DMS 273 treated with DMSO at 0.1 percent for 48 hours (cell line): ENCODE data around the gene CHN2.
"Not testable (repeated sequence)": the region's sequence is repeated elsewhere in the genome, so short reads cannot be mapped to it uniquely, and the experiment has no call there.

Experiments used
- DNase-seq: peaks from one replicate; lab custom pipeline; 2025; lab: John Stamatoyannopoulos, UW

The CHN2 gene

DNA sequence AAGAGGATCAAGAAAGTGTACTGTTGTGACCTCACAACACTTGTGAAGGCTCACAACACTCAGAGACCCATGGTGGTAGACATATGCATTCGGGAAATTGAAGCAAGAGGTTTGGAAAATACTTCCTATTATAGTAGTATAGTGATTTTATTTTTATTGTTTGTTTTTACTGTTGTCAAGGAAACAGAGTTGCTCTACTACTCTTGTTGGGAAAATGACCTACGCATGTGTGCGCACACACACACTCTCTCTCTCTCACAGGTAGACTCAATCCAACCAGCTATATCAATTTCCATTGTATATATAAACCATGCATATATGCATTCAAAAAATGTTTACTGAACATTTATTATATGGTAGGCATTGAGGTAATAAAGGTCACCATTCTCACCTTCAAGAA is 305.4 kb downstream of the CHN2 start:
- no peak for DNase-seq

DNA sequence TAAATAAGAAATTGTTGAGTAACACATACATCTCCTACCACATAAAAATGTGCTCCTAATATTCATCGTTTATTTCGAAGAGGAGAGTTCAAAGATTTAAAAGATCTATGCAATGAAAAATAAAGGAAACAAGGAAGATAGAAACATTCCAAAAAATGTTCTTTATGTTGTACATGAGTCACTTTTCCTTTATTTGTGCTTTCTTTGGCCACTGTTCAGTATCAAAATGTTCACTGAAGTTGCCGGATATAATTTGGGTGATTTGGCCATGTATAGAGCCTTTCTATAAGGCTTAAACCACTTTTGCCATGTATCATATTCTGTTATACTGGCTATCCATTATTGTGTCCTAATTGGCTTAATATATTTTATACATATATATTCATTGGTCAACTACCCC is 306.1 kb downstream of the CHN2 start:
- no peak for DNase-seq

DNA sequence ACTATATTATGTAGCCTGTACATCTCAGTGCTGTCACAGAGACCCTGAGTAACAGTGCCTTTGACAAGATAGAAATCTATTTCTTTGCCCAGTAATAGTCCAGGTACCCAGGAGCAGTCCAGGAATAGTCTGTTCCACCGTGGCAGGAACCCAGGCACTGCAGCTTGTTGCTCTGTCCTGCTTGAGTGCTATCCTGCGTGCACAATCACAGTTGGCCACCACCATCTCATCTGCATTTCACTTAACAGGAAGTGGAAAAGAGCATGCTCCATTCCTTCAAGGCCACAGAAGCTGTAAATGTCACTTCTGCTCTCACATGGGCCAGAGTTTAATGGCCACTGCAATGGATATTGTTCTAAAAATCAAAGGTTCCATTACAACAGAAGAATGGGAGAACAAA is 307.6 kb downstream of the CHN2 start:
- no peak for DNase-seq

DNA sequence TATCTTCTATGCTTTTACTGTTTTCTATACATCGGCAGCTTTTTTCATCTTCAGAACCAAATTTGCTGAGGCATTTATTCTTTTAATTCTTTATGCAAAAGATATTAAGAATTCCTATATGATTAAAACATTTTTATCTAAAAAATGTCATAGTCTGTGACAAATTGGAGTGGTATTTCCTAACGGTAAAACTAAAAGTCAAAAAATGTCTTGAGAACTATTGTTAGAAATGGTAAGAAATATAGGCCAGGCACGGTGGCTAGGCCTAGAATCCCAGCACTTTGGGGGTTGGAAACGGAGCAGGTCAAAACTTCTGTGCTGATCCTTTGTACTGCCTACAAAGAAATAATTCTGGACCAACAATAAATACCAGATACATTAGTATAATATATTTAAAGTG is 311.4 kb downstream of the CHN2 start:
- no peak for DNase-seq

DNA sequence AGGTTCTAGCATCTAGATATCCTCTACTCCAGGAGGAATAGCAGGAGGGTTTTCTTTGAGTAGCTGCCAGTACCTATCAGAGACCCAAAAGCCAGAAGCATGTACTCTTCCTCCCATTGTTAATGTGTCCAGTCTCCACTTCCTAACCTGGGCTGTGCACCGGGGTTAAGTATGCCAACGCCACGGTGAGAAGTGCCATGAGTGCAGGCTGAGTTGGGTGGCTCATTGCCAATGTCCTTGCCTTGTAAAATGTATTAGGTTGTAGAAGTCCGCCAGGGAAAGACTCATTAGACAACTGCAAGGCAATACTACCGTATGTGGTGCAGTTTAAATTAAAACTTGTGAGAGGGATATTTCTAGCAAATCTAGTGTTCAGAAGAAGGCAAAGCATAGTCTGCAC is 314.0 kb downstream of the CHN2 start:
- DNase-seq: no peak

DNA sequence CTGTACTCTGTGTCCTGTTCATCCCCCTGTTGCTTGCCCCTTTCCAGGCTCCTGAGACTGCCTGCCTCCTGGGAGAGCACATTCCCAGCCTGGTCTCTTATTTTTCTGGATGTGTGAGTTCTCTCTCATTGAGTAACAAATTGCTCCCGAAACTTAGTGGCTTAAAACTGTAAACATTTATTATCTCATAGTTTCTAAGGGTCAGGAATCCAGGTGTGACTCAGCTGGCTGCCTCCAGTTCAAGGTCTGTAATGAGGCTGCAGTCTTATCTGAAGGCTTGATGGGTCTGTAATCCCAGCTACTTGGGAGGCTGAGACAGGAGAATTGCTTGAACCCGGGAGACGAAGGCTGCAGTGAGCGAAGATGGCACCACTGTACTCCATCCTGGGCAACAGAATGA is 315.5 kb downstream of the CHN2 start:
- DNase-seq: no peak

DNA sequence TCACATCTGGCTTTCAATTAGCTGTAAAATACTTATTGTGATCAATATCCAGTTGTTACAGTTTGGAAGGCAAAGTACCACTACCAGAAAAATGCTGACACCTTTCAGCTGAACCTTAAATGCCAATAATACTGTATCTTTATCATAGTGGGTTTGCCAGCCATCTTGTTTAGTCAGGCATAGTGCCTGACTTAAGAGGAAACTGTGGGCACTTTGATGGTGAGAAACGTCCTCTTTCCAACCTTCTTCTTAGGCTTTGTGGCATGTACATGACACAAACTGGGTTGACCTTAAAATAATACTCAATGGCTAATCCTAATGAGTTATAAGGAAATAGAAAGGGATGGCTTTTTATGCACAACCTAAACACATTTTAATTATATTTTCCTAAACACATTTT is 316.8 kb downstream of the CHN2 start:
- no peak for DNase-seq

DNA sequence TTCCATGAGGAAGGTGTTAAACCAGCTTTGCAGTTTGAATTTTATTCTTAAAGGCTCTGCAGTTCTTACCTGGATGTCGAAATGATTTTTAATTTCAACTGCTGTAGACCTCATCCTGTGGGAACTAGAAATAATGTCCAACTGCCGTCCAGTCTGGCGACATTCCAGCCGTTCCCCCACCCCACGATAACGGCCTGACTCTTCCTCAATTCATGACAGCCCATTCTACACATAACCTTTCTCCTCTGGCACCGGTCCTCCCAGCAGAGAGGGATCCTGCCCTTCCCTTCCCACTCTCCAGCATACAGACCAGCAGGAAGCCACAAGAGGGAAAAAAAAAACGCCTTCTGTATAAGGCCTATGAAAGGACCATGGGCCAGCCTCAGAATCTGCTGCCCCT is 317.3 kb downstream of the CHN2 start:
- DNase-seq: no peak

DNA sequence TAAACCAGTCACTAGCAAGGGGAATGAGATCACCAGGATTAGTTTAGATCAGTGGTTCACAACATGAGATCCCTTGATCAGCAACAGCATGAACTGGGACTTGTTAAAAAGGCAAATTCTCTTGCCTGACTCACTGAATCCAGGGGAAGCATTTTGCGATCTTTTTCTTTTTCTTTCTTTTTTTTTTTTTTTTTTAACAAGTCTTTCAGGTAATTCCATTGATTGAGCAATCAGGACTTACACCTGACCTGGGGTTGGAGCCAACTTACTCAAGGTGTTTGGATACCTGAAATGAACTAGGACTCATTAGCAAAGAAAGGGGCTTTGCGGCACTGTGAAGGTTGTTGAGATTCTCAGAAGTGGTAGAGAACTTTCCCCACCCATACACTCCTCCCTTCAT is 321.9 kb downstream of the CHN2 start:
- DNase-seq: no peak

DNA sequence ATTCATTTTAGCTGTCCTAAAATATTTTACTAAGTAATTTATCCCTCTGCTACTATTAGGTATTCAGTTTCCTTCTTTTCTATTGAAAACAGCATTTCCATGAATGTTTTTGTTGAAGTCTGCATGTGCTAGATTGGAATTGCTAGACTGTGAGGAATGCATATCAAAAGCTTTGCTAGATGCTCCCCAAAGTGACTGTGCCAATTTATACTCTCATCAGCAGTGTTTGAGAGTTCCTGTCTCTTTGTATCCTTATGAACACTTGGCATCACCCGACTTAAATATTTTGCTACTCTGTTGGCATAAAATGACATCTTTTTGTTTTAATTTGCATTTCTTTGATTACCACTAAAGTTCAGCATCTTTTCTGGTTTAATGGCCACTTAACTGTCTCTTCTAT is 324.0 kb downstream of the CHN2 start:
- DNase-seq: no peak

DNA sequence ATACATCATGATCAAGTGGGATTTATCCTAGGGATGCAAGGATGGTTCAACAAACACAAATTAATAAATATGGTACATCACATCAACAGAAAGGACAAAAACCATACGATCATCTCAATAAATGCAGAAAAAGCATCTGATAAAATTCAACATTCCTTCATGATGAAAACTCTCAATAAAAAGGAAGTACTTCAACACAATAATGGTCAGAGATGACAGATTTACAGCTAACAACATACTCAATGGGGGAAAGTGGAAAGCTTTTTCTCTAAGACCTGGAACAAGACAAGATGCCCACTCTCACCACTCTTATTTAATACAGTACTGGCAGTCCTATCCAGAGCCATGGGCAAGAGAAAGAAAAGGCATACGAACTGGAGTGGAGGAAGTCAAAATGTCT is 329.2 kb downstream of the CHN2 start:
- DNase-seq: no peak

DNA sequence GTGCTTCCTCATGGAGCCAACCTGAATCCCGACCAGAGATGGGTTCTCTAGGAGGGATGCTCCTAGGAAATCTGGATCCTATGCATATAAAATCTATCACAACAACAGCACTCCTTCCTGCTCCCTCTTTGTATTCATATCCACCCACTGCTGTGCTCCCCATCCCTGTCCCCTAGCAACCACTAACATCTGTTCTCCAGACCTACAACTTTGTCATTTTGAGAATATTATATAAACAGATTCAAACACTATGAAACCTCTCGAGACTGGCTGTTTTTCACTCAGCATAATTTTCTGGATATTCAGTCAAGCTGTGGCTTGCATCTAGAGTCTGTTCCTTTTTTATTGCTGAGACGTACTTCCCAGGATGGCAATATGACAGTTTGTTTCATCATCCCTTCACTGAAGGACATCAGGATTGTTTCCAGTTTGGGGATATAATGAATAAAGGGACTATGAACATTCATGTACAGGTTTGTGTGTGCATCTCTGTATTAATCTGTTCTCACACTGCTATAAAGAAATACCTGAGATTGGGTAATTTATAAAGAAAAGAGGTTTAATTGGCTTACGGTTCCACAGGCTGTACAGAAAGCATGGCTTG is 333.0 kb downstream of the CHN2 start:
- no peak for DNase-seq

DNA sequence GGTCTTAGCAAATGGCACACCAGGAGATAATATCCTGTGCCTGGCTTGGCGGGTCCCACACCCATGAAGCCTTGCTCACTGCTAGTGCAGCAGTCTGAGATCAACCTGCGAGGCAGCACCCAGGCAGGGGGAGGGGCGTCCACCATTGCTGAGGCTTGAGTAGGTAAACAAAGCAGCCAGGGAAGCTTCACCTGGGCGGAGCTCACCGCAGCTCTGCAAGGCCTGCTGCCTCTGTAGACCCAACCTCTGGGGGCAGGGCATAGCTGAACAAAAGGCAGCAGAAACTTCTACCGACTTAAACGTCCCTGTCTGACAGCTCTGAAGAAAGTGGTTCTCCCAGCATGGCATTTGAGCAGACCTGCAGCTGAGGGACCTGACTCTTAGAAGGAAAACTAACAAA is 334.0 kb downstream of the CHN2 start:
- DNase-seq: not testable (repeated sequence)
